CD14-positive monocyte (primary cell): ENCODE data around the gene MSLN. TPM values are rescaled to one million over a fixed set of nuclear protein-coding genes. Genes with fewer than 3 reads are reported as not detected.

Source experiments
- DNase-seq, 3 donors: peaks; one replicate each; pipeline ENCODE4 v3.0.0-alpha.2; 2011 to 2022
- H2AFZ ChIP-seq: 2 replicates; pipeline ENCODE4 v1.6.0; 2012; ENCODE audit warnings: mild to moderate bottlenecking, low read depth, low read length, inconsistent platforms; ENCODE audit not compliant: insufficient read depth, poor library complexity, severe bottlenecking
- H3K27ac ChIP-seq, 2 donors: 1 replicate in 1 of 2; 2 replicates in 1 of 2; pipeline ENCODE4 v1.5.1; 2012 to 2013; ENCODE audit warnings: low read length in 2 of 2, control low read depth in 1 of 2, inconsistent platforms in 1 of 2, low read depth in 1 of 2, mild to moderate bottlenecking in 1 of 2
- H3K27me3 ChIP-seq, 2 donors: one replicate each; pipeline versions ENCODE4 v1.6.0 to v1.6.1; 2011 to 2013; ENCODE audit warnings: low read length in 2 of 2; ENCODE audit not compliant: control insufficient read depth in 2 of 2, insufficient read depth in 2 of 2
- H3K36me3 ChIP-seq, 2 donors: replicated peaks in 1 of 2; 1 replicate in 1 of 2; 2 replicates in 1 of 2; pipeline versions ENCODE4 v1.5.1 to v1.6.1; 2012 to 2013; ENCODE audit warnings: low read length in 2 of 2, control low read depth in 1 of 2, inconsistent platforms in 1 of 2, mild to moderate bottlenecking in 1 of 2; ENCODE audit not compliant: insufficient read depth in 2 of 2, control insufficient read depth in 1 of 2
- H3K4me1 ChIP-seq, 2 donors: 1 replicate in 1 of 2; 2 replicates in 1 of 2; pipeline versions ENCODE4 v1.5.1 to v1.6.1; 2012 to 2013; ENCODE audit warnings: low read length in 2 of 2, control low read depth in 1 of 2, inconsistent platforms in 1 of 2, mild to moderate bottlenecking in 1 of 2, moderate library complexity in 1 of 2; ENCODE audit not compliant: insufficient read depth in 2 of 2, control insufficient read depth in 1 of 2
- H3K4me2 ChIP-seq: replicated peaks from 2 replicates; pipeline ENCODE3; 2012; ENCODE audit warnings: low read length, moderate library complexity, mild to moderate bottlenecking; ENCODE audit not compliant: poor library complexity, severe bottlenecking; ENCODE audit errors: extremely low read depth
- H3K4me3 ChIP-seq, 3 experiments: fragments of 200-600 bp in 1 of 3; sonication (generic) in 1 of 3; replicated peaks in 1 of 3; 1 replicate in 2 of 3; 2 replicates in 1 of 3; pipeline ENCODE4 v1.5.1; 2011 to 2013; ENCODE audit warnings: low read length in 3 of 3, mild to moderate bottlenecking in 3 of 3, control low read depth in 2 of 3, low read depth in 2 of 3, inconsistent platforms in 1 of 3, moderate library complexity in 1 of 3
- H3K79me2 ChIP-seq: 2 replicates; pipeline ENCODE4 v1.6.0; 2012; ENCODE audit warnings: mild to moderate bottlenecking, control low read depth, inconsistent platforms, low read length, moderate library complexity; ENCODE audit not compliant: insufficient read depth
- H3K9ac ChIP-seq: 2 replicates; pipeline ENCODE4 v1.6.0; 2017; ENCODE audit warnings: low read length, mild to moderate bottlenecking; ENCODE audit not compliant: insufficient read depth, poor library complexity, severe bottlenecking
- H3K9me3 ChIP-seq, 2 donors: replicated peaks in 1 of 2; 1 replicate in 1 of 2; 2 replicates in 1 of 2; pipeline versions ENCODE4 v1.5.1 to v1.6.1; 2012 to 2013; ENCODE audit warnings: low read length in 2 of 2, control low read depth in 1 of 2; ENCODE audit not compliant: control insufficient read depth in 1 of 2, insufficient read depth in 1 of 2
- H4K20me1 ChIP-seq: 2 replicates; pipeline ENCODE4 v1.6.0; 2012; ENCODE audit warnings: mild to moderate bottlenecking, low read length, control low read depth, moderate library complexity; ENCODE audit not compliant: insufficient read depth
- H3K27ac Mint-ChIP-seq, 7 donors: one replicate each; pipeline ENCODE4 v1.8.0; 2020; ENCODE audit warnings: mild to moderate bottlenecking in 7 of 7, mixed read lengths in 7 of 7, moderate library complexity in 6 of 7, inconsistent platforms in 2 of 7
- H3K27me3 Mint-ChIP-seq, 3 donors: one replicate each; pipeline ENCODE4 v1.8.0; 2021 to 2022; ENCODE audit warnings: low read depth in 3 of 3, mild to moderate bottlenecking in 3 of 3, mixed read lengths in 3 of 3, moderate library complexity in 3 of 3, inconsistent platforms in 1 of 3
- H3K36me3 Mint-ChIP-seq, 2 donors: one replicate each; pipeline ENCODE4 v1.8.0; 2020; ENCODE audit warnings: mixed read lengths in 2 of 2, inconsistent platforms in 1 of 2, mild to moderate bottlenecking in 1 of 2
- H3K4me1 Mint-ChIP-seq: one replicate; pipeline ENCODE4 v1.8.0; 2020; ENCODE audit warnings: mild to moderate bottlenecking, mixed read lengths
- H3K4me3 Mint-ChIP-seq, 2 donors: one replicate each; pipeline ENCODE4 v1.8.0; 2020; ENCODE audit warnings: mild to moderate bottlenecking in 2 of 2, mixed read lengths in 2 of 2, moderate library complexity in 1 of 2
- H3K9me3 Mint-ChIP-seq, 7 donors: one replicate each; pipeline ENCODE4 v1.8.0; 2020 to 2022; ENCODE audit warnings: mixed read lengths in 7 of 7, mild to moderate bottlenecking in 6 of 7, moderate library complexity in 6 of 7, inconsistent platforms in 2 of 7
- WGBS: methylation state at CpG from one replicate; pipeline ENCODE4 v1.1.5; 2013; ENCODE audit warnings: missing lambda C conversion rate; ENCODE audit not compliant: insufficient coverage; 5-methylcytosine and 5-hydroxymethylcytosine counted together
- intact Hi-C, 2 donors: fragments of 100-400 bp; cut with micrococcal nuclease; formaldehyde crosslinking; loops; one replicate each; pipeline versions ENCODE4 v1.15.0 to v1.15.1; 2023
- polyA plus RNA-seq, 3 donors: library from polyadenylated mRNA; depleted of rRNA in 1 of 3; unstranded in 2 of 3; stranded (reverse) in 1 of 3; fragments of 300-500 nt in 2 of 3; fragments of >200 nt in 1 of 3; fragmentation: Illumina TruSeq in 2 of 3; gene quantifications; 1 replicate in 2 of 3; 2 replicates in 1 of 3; pipeline ENCODE4 v1.2.3, GENCODE V29; 2012 to 2021
- TF ChIP-seq, protein P1 (sequence below): fragments of 200-600 bp; IDR thresholded peaks from one replicate; pipeline ENCODE4 v1.8.0; 2022; ENCODE audit warnings: antibody characterized with exemption, mild to moderate bottlenecking

The MSLN gene
- polyA plus RNA-seq, 3 donors: 0.07 to 0.29 TPM; not detected in 1

DNA sequence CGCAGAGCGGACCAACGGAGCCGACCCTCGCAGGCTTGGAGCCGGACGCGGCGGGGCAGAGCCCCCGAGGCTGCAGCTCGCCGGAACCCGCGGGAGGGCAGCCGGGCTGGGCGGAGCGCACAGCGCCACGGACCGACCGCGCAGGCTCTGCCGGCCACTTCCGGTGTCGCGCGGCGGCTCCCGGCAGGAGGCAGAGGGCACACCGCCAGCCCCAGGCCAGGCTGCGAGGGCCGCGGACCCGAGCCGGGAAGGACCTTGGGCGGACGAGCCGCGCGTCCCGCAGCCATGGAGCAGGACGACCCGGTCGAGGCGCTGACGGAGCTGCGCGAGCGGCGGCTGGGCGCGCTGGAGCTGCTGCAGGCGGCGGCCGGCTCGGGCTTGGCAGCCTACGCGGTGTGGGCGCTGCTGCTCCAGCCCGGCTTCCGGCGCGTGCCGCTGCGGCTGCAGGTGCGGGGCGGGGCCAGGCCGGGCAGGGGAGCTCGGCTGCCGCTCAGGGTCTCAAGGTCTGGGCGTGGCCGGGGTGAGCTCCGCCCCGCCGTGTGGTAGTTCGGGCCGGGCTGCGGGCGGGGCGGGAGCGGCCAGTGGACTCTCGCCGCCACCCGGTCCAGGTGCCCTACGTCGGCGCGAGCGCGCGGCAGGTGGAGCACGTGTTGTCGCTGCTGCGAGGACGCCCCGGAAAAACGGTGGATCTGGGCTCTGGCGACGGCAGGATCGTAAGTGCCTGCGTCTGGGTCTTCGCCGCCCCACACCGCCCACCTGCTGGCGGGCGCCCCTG is 39.4 kb upstream of the MSLN start, which contains the start of gene ANTKMT:
Gene ANTKMT (plus strand): TSS at position 157 of the 775 bp plus-strand sequence. CDS start 129 bp downstream, at position 286.
- Histone ChIP-seq H2AFZ (peak within 1 kb of the TSS; percentile 100), H3K79me2 (no peaks in the 10 kb centered on the region), H3K36me3 (no peaks in the 10 kb centered on the region), H3K4me2 (peak within 1 kb of the TSS; percentile 100), H3K4me1 (peaks cover 20 to 32% of the 10 kb centered on the region in 2 donors), H3K27ac (peak within 1 kb of the TSS in 1 of 2 donors; percentile 36), H3K9ac (peak within 1 kb of the TSS; percentile 72), H3K9me3 (peaks cover 4 to 5% of the 10 kb centered on the region in 2 donors), H3K27me3 (peaks cover 7 to 54% of the 10 kb centered on the region in 2 donors), H4K20me1 (peaks cover 20% of the 10 kb centered on the region), H3K4me3 (peak within 1 kb of the TSS; percentile 51 to 88 (median 54))
- Mint-ChIP-seq H3K27me3 (peaks cover 41 to 56% (median 41%) of the 10 kb centered on the region in 3 donors), H3K4me1 (peaks cover 14% of the 10 kb centered on the region), H3K9me3 (peaks cover 0 to 3% (median 0%) of the 10 kb centered on the region in 7 donors), H3K4me3 (peak within 1 kb of the TSS; percentile 79 to 87), H3K36me3 (peaks cover 5 to 7% of the 10 kb centered on the region in 2 donors), H3K27ac (peak within 1 kb of the TSS in 2 of 7 donors; percentile 30 to 61)
- intact Hi-C loops: no loop called here
- TF ChIP-seq, protein P1, sequence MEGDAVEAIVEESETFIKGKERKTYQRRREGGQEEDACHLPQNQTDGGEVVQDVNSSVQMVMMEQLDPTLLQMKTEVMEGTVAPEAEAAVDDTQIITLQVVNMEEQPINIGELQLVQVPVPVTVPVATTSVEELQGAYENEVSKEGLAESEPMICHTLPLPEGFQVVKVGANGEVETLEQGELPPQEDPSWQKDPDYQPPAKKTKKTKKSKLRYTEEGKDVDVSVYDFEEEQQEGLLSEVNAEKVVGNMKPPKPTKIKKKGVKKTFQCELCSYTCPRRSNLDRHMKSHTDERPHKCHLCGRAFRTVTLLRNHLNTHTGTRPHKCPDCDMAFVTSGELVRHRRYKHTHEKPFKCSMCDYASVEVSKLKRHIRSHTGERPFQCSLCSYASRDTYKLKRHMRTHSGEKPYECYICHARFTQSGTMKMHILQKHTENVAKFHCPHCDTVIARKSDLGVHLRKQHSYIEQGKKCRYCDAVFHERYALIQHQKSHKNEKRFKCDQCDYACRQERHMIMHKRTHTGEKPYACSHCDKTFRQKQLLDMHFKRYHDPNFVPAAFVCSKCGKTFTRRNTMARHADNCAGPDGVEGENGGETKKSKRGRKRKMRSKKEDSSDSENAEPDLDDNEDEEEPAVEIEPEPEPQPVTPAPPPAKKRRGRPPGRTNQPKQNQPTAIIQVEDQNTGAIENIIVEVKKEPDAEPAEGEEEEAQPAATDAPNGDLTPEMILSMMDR: no peak
- peak; percentile 56 to 62 (median 58) for DNase-seq
- 9% methylated on average over 106 of the region's 106 CpGs for WGBS

DNA sequence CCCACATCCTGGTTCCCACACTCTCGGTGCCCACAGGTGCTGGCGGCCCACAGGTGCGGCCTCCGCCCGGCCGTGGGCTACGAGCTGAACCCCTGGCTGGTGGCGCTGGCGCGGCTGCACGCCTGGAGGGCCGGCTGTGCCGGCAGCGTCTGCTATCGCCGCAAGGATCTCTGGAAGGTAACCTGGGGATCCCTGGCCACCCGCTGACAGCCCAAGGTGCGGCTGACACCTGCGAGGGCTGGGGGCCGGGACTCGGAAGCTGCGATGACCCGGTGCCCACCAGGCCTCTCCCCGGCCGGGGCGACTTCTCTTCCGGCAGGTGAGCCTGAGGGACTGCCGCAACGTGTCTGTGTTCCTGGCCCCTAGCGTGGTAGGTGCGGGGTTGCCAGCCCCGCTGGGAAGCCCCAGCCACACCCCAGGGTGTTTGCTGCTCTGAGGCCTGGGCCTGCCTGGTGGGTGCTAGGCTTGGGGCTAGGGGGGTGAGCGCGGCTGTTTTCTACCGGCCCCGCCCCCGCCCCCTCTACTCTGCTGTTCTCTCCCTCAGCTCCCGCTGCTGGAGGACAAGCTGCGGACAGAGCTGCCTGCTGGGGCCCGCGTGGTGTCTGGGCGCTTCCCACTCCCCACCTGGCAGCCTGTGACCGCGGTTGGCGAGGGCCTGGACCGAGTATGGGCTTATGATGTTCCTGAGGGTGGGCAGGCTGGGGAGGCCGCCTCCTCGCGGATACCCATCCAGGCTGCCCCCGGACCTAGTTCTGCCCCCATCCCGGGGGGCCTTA is 38.6 kb upstream of the MSLN start:
- no peak for DNase-seq
- peaks cover 20% of the 10 kb centered on the region for H4K20me1 ChIP-seq
- no peak overlapping the region for H3K27ac ChIP-seq
- Mint-ChIP-seq H3K27ac (no peak overlapping the region), H3K36me3 (peaks cover 4 to 5% of the 10 kb centered on the region in 2 donors), H3K4me1 (peaks cover 14% of the 10 kb centered on the region), H3K4me3 (peak overlapping the region; percentile 35 to 69), H3K9me3 (peaks cover 0 to 1% (median 0%) of the 10 kb centered on the region in 7 donors), H3K27me3 (peaks cover 33 to 54% (median 42%) of the 10 kb centered on the region in 3 donors)
- TF ChIP-seq, protein P1: no peak
- H3K79me2 ChIP-seq: no peaks in the 10 kb centered on the region
- H3K4me1 ChIP-seq: peaks cover 22 to 36% of the 10 kb centered on the region in 2 donors
- peak overlapping the region; percentile 72 for H3K9ac ChIP-seq
- peak overlapping the region; percentile 100 for H3K4me2 ChIP-seq
- no peak overlapping the region for H2AFZ ChIP-seq
- WGBS: 89% methylated on average over 47 of the region's 51 CpGs
- H3K4me3 ChIP-seq: peak overlapping the region; percentile 16 to 88 (median 54)
- peaks cover 3 to 52% of the 10 kb centered on the region in 2 donors for H3K27me3 ChIP-seq
- no peaks in the 10 kb centered on the region for H3K36me3 ChIP-seq
- H3K9me3 ChIP-seq: no peaks in the 10 kb centered on the region
- intact Hi-C loops: no loop called here
